Aorta (tissue), 5 donors: ENCODE data around the gene PDE8A. TPM values are rescaled to one million over a fixed set of nuclear protein-coding genes. Genes with fewer than 3 reads are reported as not detected.

Source experiments
- ATAC-seq: fragments of 200-7000 bp; cut with Tn5 transposase; one replicate; pipeline ENCODE4 v1.9.1; 2022; ENCODE audit warnings: moderate library complexity; ENCODE audit not compliant: low FRiP score
- DNase-seq, 2 donors: peaks; one replicate each; pipeline ENCODE4 v3.0.0-alpha.2; 2020
- H3K27ac ChIP-seq, 2 donors: one replicate each; pipeline ENCODE4 v1.5.1; 2013; ENCODE audit warnings: low read length in 2 of 2, mild to moderate bottlenecking in 2 of 2, moderate library complexity in 2 of 2, control low read depth in 1 of 2, inconsistent platforms in 1 of 2, low read depth in 1 of 2
- H3K27me3 ChIP-seq, 2 donors: one replicate each; pipeline ENCODE4 v1.6.1; 2013; ENCODE audit warnings: control low read depth in 1 of 2, low read length in 1 of 2, mild to moderate bottlenecking in 1 of 2, moderate library complexity in 1 of 2; ENCODE audit not compliant: insufficient read depth in 2 of 2, control insufficient read depth in 1 of 2
- H3K36me3 ChIP-seq, 2 donors: one replicate each; pipeline ENCODE4 v1.6.1; 2013; ENCODE audit warnings: control low read depth in 1 of 2, low read length in 1 of 2, mild to moderate bottlenecking in 1 of 2; ENCODE audit not compliant: insufficient read depth in 2 of 2, control insufficient read depth in 1 of 2
- H3K4me1 ChIP-seq, 2 donors: one replicate each; pipeline ENCODE4 v1.6.1; 2013; ENCODE audit warnings: low read length in 2 of 2, control low read depth in 1 of 2, mild to moderate bottlenecking in 1 of 2, moderate library complexity in 1 of 2; ENCODE audit not compliant: insufficient read depth in 2 of 2, control insufficient read depth in 1 of 2
- H3K4me3 ChIP-seq, 2 donors: one replicate each; pipeline ENCODE4 v1.5.1; 2013; ENCODE audit warnings: low read length in 2 of 2, control low read depth in 1 of 2, mild to moderate bottlenecking in 1 of 2
- H3K9me3 ChIP-seq: one replicate; pipeline ENCODE4 v1.6.1; 2013; ENCODE audit warnings: mild to moderate bottlenecking, low read length; ENCODE audit not compliant: control insufficient read depth
- WGBS, 2 donors: extraction: QIAGEN DNeasy Blood & Tissue Kit; methylation state at CpG; one replicate each; pipeline ENCODE4 v1.1.7; 2013; 5-methylcytosine and 5-hydroxymethylcytosine counted together
- intact Hi-C, 2 donors: fragments of 100-400 bp; cut with DNase I; formaldehyde crosslinking; loops; one replicate each; pipeline versions ENCODE4 v1.14.2 to v1.15.0; 2022
- polyA plus RNA-seq, 2 donors: library from polyadenylated mRNA; stranded (reverse); fragments of 200-250 nt; gene quantifications; one replicate each; pipeline ENCODE4 v1.2.3, GENCODE V29; 2013
- total RNA-seq, 2 donors: library from RNA; stranded (reverse); fragmentation: NEBNext Ultra II Directional; extraction: Animal tissue kit (Norgen Biotek cat#: 25700); gene quantifications; one replicate each; pipeline ENCODE4 v1.2.1, GENCODE V29; 2021
- donor health status: healthy with polysubstance abuse.
- donor health status: Bipolar disorder and iron deficiency.
- donor health status: DM: no; HTN: no; CAD: no.
- donor health status: DM: no; HTN: no; CAD: no.
- donor health status: DM: yes; HTN: yes; CAD: no.

PDE8A gene
- total and polyA plus RNA-seq, 4 donors = 8.5 to 71.1 (median 46.6) TPM

- Histone ChIP-seq H3K36me3 (peaks cover 0 to 7% of the 10 kb centered on the region in 2 donors), H3K4me1 (no peaks in the 10 kb centered on the region), H3K27ac (no peak overlapping the region), H3K27me3 (no peaks in the 10 kb centered on the region), H3K4me3 (no peak overlapping the region), H3K9me3 (no peaks in the 10 kb centered on the region)
- DNase-seq (no peak), ATAC-seq (no peak)
- WGBS, 2 donors = 97 to 99% methylated on average over 3 of the region's 3 CpGs
- intact Hi-C loops = no loop called here
Observed at GRCh38 chr15:85073556-85074194, 92.0 kb downstream of the PDE8A start.

- ATAC-seq = no peak
Observed at GRCh38 chr15:85086855-85087254, 105.2 kb downstream of the PDE8A start.

GRCh38 chr15:85088300-85088699, 106.6 kb downstream of the PDE8A start:
- Histone ChIP-seq H3K4me3 (no peak overlapping the region), H3K36me3 (peaks cover 0 to 10% of the 10 kb centered on the region in 2 donors), H3K9me3 (no peaks in the 10 kb centered on the region), H3K27ac (no peak overlapping the region), H3K4me1 (no peaks in the 10 kb centered on the region), H3K27me3 (no peaks in the 10 kb centered on the region)
- ATAC-seq (no peak), DNase-seq (no peak)
- WGBS, 2 donors = 78 to 88% methylated on average over 5 of the region's 5 CpGs
- intact Hi-C loops = no loop called here

More at GRCh38 chr15:85086855-85087254, 105.2 kb downstream of the PDE8A start:
- DNase-seq = no peak
- intact Hi-C loops = no loop called here
- peaks cover 0 to 5% of the 10 kb centered on the region in 2 donors for H3K36me3 ChIP-seq
- no peak overlapping the region for H3K4me3 ChIP-seq
- H3K9me3 ChIP-seq = no peaks in the 10 kb centered on the region
- WGBS, 2 donors = 95% methylated on average over 2 of the region's 2 CpGs
- no peak overlapping the region for H3K27ac ChIP-seq
- H3K27me3 ChIP-seq = no peaks in the 10 kb centered on the region
- H3K4me1 ChIP-seq = no peaks in the 10 kb centered on the region

- H3K4me1 ChIP-seq = no peaks in the 10 kb centered on the region
- H3K9me3 ChIP-seq = no peaks in the 10 kb centered on the region
- intact Hi-C loops = no loop called here
- H3K4me3 ChIP-seq = no peak overlapping the region
- no peak for ATAC-seq
- WGBS, 2 donors = 56 to 62% methylated on average over 5 of the region's 5 CpGs
- no peak overlapping the region for H3K27ac ChIP-seq
- no peak for DNase-seq
- peaks cover 0 to 9% of the 10 kb centered on the region in 2 donors for H3K36me3 ChIP-seq
- H3K27me3 ChIP-seq = no peaks in the 10 kb centered on the region
Observed at GRCh38 chr15:85089929-85090597, 108.4 kb downstream of the PDE8A start.

GRCh38 chr15:85091990-85092389, 110.3 kb downstream of the PDE8A start:
- H3K9me3 ChIP-seq = no peaks in the 10 kb centered on the region
- H3K27ac ChIP-seq = no peak overlapping the region
- H3K4me3 ChIP-seq = no peak overlapping the region
- no peaks in the 10 kb centered on the region for H3K27me3 ChIP-seq
- DNase-seq (no peak), ATAC-seq (no peak)
- peaks cover 0 to 9% of the 10 kb centered on the region in 2 donors for H3K36me3 ChIP-seq
- H3K4me1 ChIP-seq = no peaks in the 10 kb centered on the region
- 86 to 92% methylated on average over 2 of the region's 2 CpGs for WGBS, 2 donors
- intact Hi-C loops = no loop called here

GRCh38 chr15:85094685-85095084, 113.0 kb downstream of the PDE8A start:
- 92 to 94% methylated on average over 3 of the region's 3 CpGs for WGBS, 2 donors
- intact Hi-C loops = no loop called here
- ATAC-seq (no peak), DNase-seq (no peak)
- peaks cover 0 to 9% of the 10 kb centered on the region in 2 donors for H3K36me3 ChIP-seq
- no peaks in the 10 kb centered on the region for H3K27me3 ChIP-seq
- no peaks in the 10 kb centered on the region for H3K4me1 ChIP-seq
- H3K27ac ChIP-seq = no peak overlapping the region
- no peak overlapping the region for H3K4me3 ChIP-seq
- no peaks in the 10 kb centered on the region for H3K9me3 ChIP-seq

GRCh38 chr15:85095566-85095965, 113.9 kb downstream of the PDE8A start:
- Histone ChIP-seq H3K4me1 (no peaks in the 10 kb centered on the region), H3K27me3 (no peaks in the 10 kb centered on the region), H3K36me3 (peaks cover 0 to 9% of the 10 kb centered on the region in 2 donors), H3K9me3 (no peaks in the 10 kb centered on the region), H3K27ac (no peak overlapping the region), H3K4me3 (no peak overlapping the region)
- intact Hi-C loops = no loop called here
- ATAC-seq (no peak), DNase-seq (no peak)
- 97 to 99% methylated on average over 6 of the region's 6 CpGs for WGBS, 2 donors

GRCh38 chr15:85097250-85097649, 115.6 kb downstream of the PDE8A start:
- H3K36me3 ChIP-seq = peaks cover 0 to 8% of the 10 kb centered on the region in 2 donors
- ATAC-seq = no peak
- no peaks in the 10 kb centered on the region for H3K27me3 ChIP-seq
- 69 to 82% methylated on average over 5 of the region's 5 CpGs for WGBS, 2 donors
- no peaks in the 10 kb centered on the region for H3K4me1 ChIP-seq
- H3K9me3 ChIP-seq = no peaks in the 10 kb centered on the region
- intact Hi-C loops = no loop called here
- no peak overlapping the region for H3K27ac ChIP-seq
- no peak for DNase-seq
- no peak overlapping the region for H3K4me3 ChIP-seq

GRCh38 chr15:85097725-85098124, 116.1 kb downstream of the PDE8A start:
- intact Hi-C loops = no loop called here
- H3K27me3 ChIP-seq = no peaks in the 10 kb centered on the region
- H3K4me3 ChIP-seq = no peak overlapping the region
- DNase-seq (no peak), ATAC-seq (no peak)
- no peaks in the 10 kb centered on the region for H3K4me1 ChIP-seq
- no peaks in the 10 kb centered on the region for H3K9me3 ChIP-seq
- no peak overlapping the region for H3K27ac ChIP-seq
- WGBS, 2 donors = 78 to 86% methylated on average over 2 of the region's 2 CpGs
- peaks cover 0 to 6% of the 10 kb centered on the region in 2 donors for H3K36me3 ChIP-seq
